Gastrocnemius medialis (tissue), 4 donors: Measurements from ENCODE around the gene GRIN1. TPM values are rescaled to one million over a fixed set of nuclear protein-coding genes. Genes with fewer than 3 reads are reported as not detected.

Experiments
- ATAC-seq, 2 donors: fragments of 150-250 bp; one replicate each; pipeline ENCODE4 v1.9.1; 2016
- DNase-seq, 2 donors: peaks; one replicate each; pipeline ENCODE4 v3.0.0-alpha.2; 2019
- H3K27ac ChIP-seq, 4 donors: fragments of 200-600 bp; sonication (generic); 1 replicate in 1 of 4; 2 replicates in 3 of 4; pipeline ENCODE4 v1.5.1; 2016 to 2018; ENCODE audit warnings: mild to moderate bottlenecking in 2 of 4, moderate library complexity in 1 of 4
- H3K27me3 ChIP-seq, 3 donors: fragments of 200-600 bp; sonication (generic) in 2 of 3; 1 replicate in 1 of 3; 2 replicates in 2 of 3; pipeline versions ENCODE4 v1.5.1 to v1.6.0; 2016 to 2019; ENCODE audit warnings: mild to moderate bottlenecking in 1 of 3, moderate library complexity in 1 of 3
- H3K36me3 ChIP-seq, 2 donors: fragments of 200-600 bp; sonication (generic) in 1 of 2; one replicate each; pipeline ENCODE4 v1.5.1; 2017 to 2018
- H3K4me1 ChIP-seq, 2 donors: fragments of 200-600 bp; sonication (generic) in 1 of 2; one replicate each; pipeline ENCODE4 v1.5.1; 2016 to 2017; ENCODE audit warnings: mild to moderate bottlenecking in 2 of 2
- H3K4me3 ChIP-seq, 4 donors: fragments of 200-600 bp; sonication (generic) in 3 of 4; 1 replicate in 1 of 4; 2 replicates in 3 of 4; pipeline ENCODE4 v1.5.1; 2016 to 2019; ENCODE audit warnings: mild to moderate bottlenecking in 2 of 4
- H3K9me3 ChIP-seq, 3 donors: fragments of 200-600 bp; sonication (generic) in 2 of 3; 1 replicate in 1 of 3; 2 replicates in 2 of 3; pipeline ENCODE4 v1.5.1; 2016 to 2019
- POLR2A ChIP-seq, 2 donors: fragments of 450-650 bp; IDR thresholded peaks; one replicate each; pipeline ENCODE4 v1.6.1; 2017; ENCODE audit warnings: antibody characterized with exemption in 2 of 2, mild to moderate bottlenecking in 2 of 2, moderate library complexity in 2 of 2
- in situ Hi-C, 4 donors: fragments of 200-750 bp; cut with MboI; loops; one replicate each; pipeline versions ENCODE4 v1.15.0 to v1.8.0; 2017; ENCODE audit warnings: low sequenced_read_pairs in 4 of 4
- intact Hi-C: fragments of 100-400 bp; cut with DNase I; formaldehyde crosslinking; loops from one replicate; pipeline ENCODE4 v1.15.1; 2023; ENCODE audit warnings: low total_unique reads
- total RNA-seq, 4 donors: library from RNA; depleted of rRNA; stranded (reverse); fragments of >200 nt; gene quantifications; one replicate each; pipeline versions ENCODE4 v1.1.0 to v1.2.3, GENCODE V29; 2016
- TF ChIP-seq, protein P1 (sequence below), 5 experiments: fragments of 450-650 bp in 3 of 5; fragments of 200-600 bp in 2 of 5; sonication (generic) in 2 of 5; IDR thresholded peaks in 4 of 5; conservative IDR thresholded peaks in 1 of 5; 1 replicate in 4 of 5; 2 replicates in 1 of 5; pipeline ENCODE4 v1.5.1; 2016 to 2019; ENCODE audit warnings: antibody characterized with exemption in 5 of 5, mild to moderate bottlenecking in 3 of 5, moderate library complexity in 3 of 5

The GRIN1 gene
- total RNA-seq, 4 donors from 2014 or later = not detected

DNA sequence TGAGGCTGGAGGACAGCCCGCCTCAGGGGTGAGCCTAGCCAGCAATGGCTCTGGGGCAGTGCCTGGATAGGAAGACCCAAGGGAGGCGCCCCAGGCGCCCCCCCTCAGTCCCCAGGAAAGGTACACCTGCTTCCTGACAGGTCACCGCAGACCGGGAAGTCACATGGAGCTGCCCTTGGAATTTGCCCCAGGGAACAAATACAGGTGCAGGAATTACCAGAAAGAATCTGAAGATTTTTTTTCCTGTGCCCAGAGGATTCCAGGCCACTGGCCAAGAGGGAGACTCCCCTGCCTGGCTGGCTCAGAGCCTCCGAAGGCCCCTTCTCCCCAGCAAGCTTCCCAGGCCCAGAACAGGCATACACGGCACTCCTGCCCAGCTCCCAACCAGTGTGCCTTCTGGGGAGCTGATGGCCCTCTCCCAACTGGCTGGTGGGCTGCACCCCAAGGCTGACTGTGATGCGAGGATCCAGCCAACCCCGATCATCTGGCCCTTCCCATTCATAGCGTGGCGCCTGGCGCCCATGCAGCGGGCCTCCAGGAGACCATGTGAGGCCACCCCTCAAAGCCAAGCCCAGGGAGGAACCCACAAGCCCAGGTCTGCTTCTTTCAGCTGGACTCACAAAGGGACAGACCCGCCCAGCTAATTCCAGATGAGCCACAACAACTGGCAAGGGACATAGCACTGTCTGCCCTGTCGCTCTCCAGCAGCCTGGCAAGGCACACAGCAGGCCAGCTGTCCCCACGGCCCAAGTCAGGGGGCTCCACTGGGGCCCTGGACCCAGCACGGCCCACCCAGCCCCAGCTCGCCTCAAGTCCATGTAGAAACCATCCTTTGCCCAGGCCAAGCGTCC is 59.3 kb downstream of the GRIN1 start:
- Histone ChIP-seq H3K36me3 (no peaks in the 10 kb centered on the region), H3K27ac (no peak overlapping the region), H3K27me3 (no peaks in the 10 kb centered on the region), H3K4me1 (peaks cover 45 to 62% of the 10 kb centered on the region in 2 donors), H3K4me3 (no peak overlapping the region), H3K9me3 (no peaks in the 10 kb centered on the region)
- in situ Hi-C loops (no loop called here), intact Hi-C loops (no loop called here)
- DNase-seq = no peak
- ATAC-seq = no peak
- no peak for TF ChIP-seq POLR2A (IDR thresholded peaks at IDR 0.05)
- TF ChIP-seq, protein P1, sequence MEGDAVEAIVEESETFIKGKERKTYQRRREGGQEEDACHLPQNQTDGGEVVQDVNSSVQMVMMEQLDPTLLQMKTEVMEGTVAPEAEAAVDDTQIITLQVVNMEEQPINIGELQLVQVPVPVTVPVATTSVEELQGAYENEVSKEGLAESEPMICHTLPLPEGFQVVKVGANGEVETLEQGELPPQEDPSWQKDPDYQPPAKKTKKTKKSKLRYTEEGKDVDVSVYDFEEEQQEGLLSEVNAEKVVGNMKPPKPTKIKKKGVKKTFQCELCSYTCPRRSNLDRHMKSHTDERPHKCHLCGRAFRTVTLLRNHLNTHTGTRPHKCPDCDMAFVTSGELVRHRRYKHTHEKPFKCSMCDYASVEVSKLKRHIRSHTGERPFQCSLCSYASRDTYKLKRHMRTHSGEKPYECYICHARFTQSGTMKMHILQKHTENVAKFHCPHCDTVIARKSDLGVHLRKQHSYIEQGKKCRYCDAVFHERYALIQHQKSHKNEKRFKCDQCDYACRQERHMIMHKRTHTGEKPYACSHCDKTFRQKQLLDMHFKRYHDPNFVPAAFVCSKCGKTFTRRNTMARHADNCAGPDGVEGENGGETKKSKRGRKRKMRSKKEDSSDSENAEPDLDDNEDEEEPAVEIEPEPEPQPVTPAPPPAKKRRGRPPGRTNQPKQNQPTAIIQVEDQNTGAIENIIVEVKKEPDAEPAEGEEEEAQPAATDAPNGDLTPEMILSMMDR (IDR thresholded peaks at IDR 0.05 in 4 of 5, conservative IDR thresholded peaks at IDR 0.05 in 1 of 5) = no peak

DNA sequence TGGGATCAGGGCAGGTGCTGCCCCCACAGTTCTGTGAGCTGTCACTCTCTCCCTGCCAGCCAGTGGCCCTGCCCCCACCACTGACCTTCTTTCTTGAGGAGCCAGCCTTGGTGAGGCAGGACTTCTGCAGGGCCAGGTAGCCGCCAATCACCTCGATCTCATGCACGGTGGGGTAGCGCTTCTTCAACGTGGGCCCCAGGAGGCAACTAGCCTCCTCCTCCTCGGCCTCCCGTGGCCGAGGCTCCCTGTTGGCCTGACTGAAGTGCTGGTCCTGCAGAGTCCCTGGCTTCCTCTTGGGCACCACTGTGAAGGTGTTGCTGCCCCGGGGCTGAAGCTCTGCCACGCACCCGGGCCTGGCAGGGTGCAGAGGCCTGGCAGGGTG is 59.9 kb downstream of the GRIN1 start:
- peak overlapping the region in 1 of 4 donors; percentile 44 for H3K4me3 ChIP-seq
- H3K27me3 ChIP-seq = no peaks in the 10 kb centered on the region
- intact Hi-C loops (no loop called here), in situ Hi-C loops (no loop called here)
- no peaks in the 10 kb centered on the region for H3K36me3 ChIP-seq
- peaks cover 51 to 67% of the 10 kb centered on the region in 2 donors for H3K4me1 ChIP-seq
- DNase-seq (no peak), ATAC-seq (no peak)
- no peaks in the 10 kb centered on the region for H3K9me3 ChIP-seq
- H3K27ac ChIP-seq = no peak overlapping the region
- no peak for TF ChIP-seq POLR2A (IDR thresholded peaks at IDR 0.05)
- TF ChIP-seq, protein P1 (IDR thresholded peaks at IDR 0.05 in 4 of 5, conservative IDR thresholded peaks at IDR 0.05 in 1 of 5) = no peak

DNA sequence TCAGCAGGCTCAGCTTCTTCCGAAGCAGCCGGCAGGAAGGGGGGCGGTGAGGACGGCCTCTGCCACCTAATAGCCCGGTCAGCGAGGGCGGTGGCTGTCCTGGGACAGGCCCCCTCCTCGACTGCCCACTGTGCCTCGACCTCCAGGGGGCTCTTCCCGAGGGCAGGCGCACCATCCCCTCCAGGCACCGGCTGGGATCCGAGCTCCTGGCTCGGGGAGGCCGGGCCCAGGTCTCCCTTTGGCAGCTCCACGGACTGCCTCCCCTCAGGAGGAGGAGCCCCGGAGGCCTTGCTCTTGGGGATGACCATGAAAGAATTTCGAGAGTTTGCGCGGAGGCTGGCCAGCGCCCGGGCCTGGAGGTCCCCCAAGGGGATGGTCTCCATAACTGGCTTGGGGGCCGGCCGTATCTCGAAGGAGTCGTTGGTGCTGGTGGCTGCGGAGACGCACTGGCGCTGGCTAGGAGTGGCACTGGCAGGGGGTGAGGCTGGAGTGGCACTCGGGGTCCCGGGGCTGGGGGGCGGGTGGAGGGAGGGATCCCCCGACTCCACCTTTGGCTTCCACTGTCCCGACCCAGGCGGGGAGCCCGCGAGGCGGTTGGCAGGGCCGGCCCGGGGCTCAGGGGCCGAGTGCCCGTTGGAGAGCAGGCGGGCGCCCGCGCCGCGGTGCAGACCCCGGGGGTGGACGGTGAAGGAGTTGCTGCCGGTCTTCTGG is 60.6 kb downstream of the GRIN1 start:
- H3K27ac ChIP-seq = peak overlapping the region in 2 of 4 donors; percentile 2 to 32
- in situ Hi-C loops = no loop called here

DNA sequence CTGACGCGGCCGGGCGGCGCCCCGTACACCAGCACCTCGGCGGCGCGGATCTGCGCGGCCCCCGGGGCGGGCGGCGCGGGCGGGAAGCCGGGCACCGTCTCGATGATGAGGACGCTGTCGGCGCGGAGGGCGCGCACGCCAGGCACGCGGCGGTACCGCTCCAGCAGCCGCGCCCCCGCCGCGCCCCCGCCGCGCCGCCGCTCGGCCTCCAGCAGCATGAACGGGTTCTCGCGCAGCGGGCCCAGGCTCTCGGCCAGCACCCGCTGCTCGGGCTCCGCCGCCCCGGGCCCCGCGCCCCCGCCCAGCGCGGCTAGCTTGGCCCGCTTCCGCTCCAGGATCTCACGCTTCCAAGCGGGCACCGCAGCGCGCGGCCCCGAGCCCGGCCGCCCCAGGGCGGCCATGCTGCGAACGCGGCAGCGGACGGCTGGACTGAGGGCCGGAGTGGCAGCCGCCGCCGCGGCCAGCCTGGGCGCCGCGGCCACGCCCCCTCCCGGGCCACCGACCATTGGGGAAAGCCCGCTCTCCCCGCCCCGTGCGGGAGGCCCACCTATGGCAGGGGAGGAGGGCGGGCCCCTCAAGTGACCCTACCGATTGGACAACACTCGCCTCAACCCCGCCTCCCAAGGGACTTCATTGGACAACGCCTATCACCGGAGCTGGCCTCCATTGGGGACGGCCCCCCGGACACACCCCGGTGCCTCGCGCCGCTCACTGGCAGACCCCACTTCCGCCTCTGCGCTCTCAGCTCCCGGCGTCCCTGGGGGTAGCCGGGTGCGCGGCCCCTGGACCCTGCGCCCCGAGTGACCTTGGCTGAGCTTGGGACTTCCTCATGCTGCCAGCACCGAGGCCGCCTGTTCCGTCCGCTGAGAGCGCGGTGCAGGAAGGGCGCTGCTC is 61.6 kb downstream of the GRIN1 start, which contains the start of gene TPRN:
Gene TPRN (minus strand): TSS at position 431 of the 894 bp plus-strand sequence. CDS start 30 bp downstream, at position 401.
- H3K27ac ChIP-seq = peak within 1 kb of the TSS; percentile 83 to 92 (median 86)
- TF ChIP-seq, protein P1 (IDR thresholded peaks at IDR 0.05 in 4 of 5, conservative IDR thresholded peaks at IDR 0.05 in 1 of 5) = peak in 2 of 5 experiments; percentile 6 to 22
- peak; percentile 89 to 94 for TF ChIP-seq POLR2A (IDR thresholded peaks at IDR 0.05)
- ATAC-seq (peak; percentile 97), DNase-seq (peak; percentile 100)
- no peaks in the 10 kb centered on the region for H3K27me3 ChIP-seq
- H3K9me3 ChIP-seq = no peaks in the 10 kb centered on the region
- peak within 1 kb of the TSS; percentile 73 to 86 (median 77) for H3K4me3 ChIP-seq
- in situ Hi-C loops = no loop called here
- intact Hi-C loops = loop anchor here (1.0 to 5.0 kb wide), 3 partner anchors 12 to 42 kb away; partner anchors contain the start of genes ANAPC2, SSNA1 and TUBB4B
- no peaks in the 10 kb centered on the region for H3K36me3 ChIP-seq
- peaks cover 61 to 70% of the 10 kb centered on the region in 2 donors for H3K4me1 ChIP-seq

More for the DNA sequence above, 60.6 kb downstream of the GRIN1 start:
- Histone ChIP-seq H3K4me3 (peak overlapping the region; percentile 40 to 56 (median 46)), H3K9me3 (no peaks in the 10 kb centered on the region), H3K27me3 (no peaks in the 10 kb centered on the region), H3K4me1 (peaks cover 58 to 67% of the 10 kb centered on the region in 2 donors), H3K36me3 (no peaks in the 10 kb centered on the region)
- DNase-seq = no peak
- TF ChIP-seq POLR2A (IDR thresholded peaks at IDR 0.05) = no peak
- TF ChIP-seq, protein P1 (IDR thresholded peaks at IDR 0.05 in 4 of 5, conservative IDR thresholded peaks at IDR 0.05 in 1 of 5) = no peak
- no peak for ATAC-seq
- intact Hi-C loops = loop anchor here (1.0 to 5.0 kb wide), 3 partner anchors 11 to 43 kb away; partner anchors contain the start of genes ANAPC2, SSNA1 and TUBB4B
